Superior temporal gyrus (tissue), 1 donor: Measurements from ENCODE around the gene OR52A1.

ENCODE experiments used
- DNase-seq: peaks from one replicate; pipeline ENCODE4 v3.0.0-alpha.2; 2016; ENCODE audit errors: extremely low spot score

Gene OR52A1

GRCh38 chr11:5136261-5136660, 18.3 kb downstream of the OR52A1 start:
- no peak for DNase-seq

GRCh38 chr11:5131584-5132335, 22.8 kb downstream of the OR52A1 start:
- DNase-seq = no peak

- DNase-seq = no peak
Observed at GRCh38 chr11:5129457-5129877, 25.1 kb downstream of the OR52A1 start.

GRCh38 chr11:5124891-5125620, 29.5 kb downstream of the OR52A1 start:
- DNase-seq = no peak

- peak; percentile 86 for DNase-seq
Observed at GRCh38 chr11:5123802-5124521, 30.6 kb downstream of the OR52A1 start.

GRCh38 chr11:5118893-5119292, 35.7 kb downstream of the OR52A1 start:
- no peak for DNase-seq

GRCh38 chr11:5117588-5117987, 37.0 kb downstream of the OR52A1 start:
- no peak for DNase-seq

GRCh38 chr11:5115339-5115738, 39.2 kb downstream of the OR52A1 start:
- no peak for DNase-seq

- no peak for DNase-seq
Observed at GRCh38 chr11:5107285-5107684, 47.3 kb downstream of the OR52A1 start.

- no peak for DNase-seq
Observed at GRCh38 chr11:5103066-5103465, 51.5 kb downstream of the OR52A1 start.

- DNase-seq = no peak
Observed at GRCh38 chr11:5102246-5102645, 52.3 kb downstream of the OR52A1 start.

- DNase-seq = no peak
Observed at GRCh38 chr11:5096011-5096410, 58.5 kb downstream of the OR52A1 start.
